GM10847 (cell line): ENCODE results near the gene HIVEP3.

Experiments used
- POLR2A ChIP-seq: IDR thresholded peaks from 2 replicates; pipeline ENCODE4 v1.6.1; 2011; ENCODE audit not compliant: insufficient read length; ENCODE audit errors: extremely low read depth

The HIVEP3 gene

DNA sequence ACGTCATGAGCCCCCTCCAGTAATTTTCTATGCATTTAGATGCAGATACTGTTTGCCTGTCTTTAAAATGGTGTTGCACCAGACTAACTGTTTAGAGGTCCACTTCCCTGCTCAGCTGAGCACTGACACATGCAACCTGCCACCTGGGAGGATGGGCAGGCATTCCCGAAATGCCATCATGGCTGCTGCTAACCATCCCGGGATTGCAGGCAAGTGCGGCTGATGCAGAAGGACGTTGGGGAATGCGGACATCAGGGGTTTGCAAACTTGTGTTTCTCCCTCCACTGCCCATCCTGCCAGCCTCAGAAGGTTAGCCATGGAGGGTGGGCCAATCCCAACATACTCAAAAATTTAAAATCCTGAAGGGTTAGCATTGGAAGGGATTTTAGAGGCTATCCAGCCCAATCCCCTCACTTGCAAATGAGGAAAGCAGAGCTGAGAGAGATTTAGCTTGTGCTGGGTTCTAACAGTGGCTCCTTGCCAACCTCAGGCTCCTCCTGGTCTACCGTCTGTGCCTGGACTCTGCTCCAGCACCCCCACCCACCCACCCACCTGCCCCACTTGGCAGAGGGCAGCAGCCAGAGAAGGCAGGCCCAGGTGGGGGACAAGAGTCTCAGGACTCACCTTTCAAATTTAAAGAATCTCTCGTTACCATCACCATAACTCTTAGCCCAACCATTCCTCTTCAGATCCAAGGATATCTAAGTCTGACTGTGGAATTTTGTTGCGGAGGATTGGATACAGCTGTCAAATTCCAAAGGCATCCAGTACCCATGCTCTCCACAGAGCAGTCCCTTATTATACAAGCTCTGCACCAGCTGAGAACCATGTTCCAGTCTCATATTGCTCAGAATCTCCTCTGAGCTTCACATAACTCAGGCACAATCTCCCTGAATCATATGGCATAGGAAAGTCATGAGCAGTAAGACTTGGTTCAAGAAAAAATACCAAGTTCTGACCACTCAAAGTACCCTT, 34.2 kb downstream of the HIVEP3 start:
- TF ChIP-seq POLR2A: no peak

DNA sequence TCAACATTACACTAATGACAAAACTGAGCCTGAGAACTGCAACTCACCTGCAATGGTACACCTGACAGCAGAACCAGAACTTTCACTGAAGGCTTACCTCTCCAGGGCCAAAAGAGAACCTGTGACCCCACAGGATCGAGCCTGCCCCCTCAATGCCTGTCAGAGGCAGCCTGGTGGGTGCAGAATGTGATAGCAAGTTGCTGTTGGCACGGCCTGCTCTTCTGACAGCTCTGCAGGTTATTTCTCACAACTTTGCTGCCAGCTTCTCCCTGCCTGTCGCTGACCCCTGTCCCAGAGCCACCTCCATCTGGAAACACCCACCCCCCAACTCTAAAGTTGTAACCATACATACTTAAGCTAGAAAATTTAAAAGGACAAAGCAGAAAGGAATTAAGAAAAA, 35.2 kb downstream of the HIVEP3 start:
- no peak for TF ChIP-seq POLR2A

DNA sequence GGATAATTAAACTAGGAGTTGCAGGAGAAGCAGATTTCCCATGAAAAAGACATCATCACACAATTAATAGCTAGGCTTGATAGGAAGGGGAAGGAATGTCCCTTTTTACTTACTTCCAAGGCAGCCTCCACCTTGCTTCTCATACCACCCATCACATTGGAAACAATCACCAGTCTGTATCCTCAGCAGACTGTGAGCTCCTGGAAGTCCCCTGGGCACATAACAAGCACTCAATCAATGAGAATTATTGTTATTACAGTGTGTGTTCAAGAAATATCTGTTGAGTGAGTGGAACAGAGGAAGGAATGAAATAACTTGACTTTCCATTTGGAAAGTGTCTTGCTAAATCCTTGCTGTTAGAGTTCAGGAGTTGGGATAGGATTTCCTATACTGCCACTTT, 36.2 kb downstream of the HIVEP3 start:
- TF ChIP-seq POLR2A: no peak

DNA sequence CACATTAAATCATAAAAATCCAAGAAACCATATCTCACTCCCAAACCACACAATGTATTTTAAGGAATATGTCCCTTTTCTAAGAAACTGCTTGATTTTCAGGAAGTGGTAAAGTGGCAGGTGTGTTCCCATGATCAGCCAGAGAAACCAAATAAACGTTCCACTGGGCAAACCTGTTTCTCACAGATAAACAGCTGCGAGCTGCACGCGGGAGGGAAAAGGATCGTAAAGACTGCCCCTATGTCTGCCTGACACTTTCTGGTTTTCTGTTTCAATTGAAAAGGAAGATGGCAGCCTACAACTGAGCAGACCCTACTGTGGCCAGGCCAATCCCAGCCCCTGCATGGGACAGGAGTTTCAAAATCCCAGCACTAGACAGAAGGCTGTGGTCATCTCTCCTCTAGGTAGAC, 36.6 kb downstream of the HIVEP3 start:
- no peak for TF ChIP-seq POLR2A

- TF ChIP-seq POLR2A: no peak
These were observed 37.5 kb downstream of the HIVEP3 start for GRCh38 chr1:41880950-41881885.

- TF ChIP-seq POLR2A: no peak
These were observed 38.5 kb downstream of the HIVEP3 start for GRCh38 chr1:41880261-41880660.

DNA sequence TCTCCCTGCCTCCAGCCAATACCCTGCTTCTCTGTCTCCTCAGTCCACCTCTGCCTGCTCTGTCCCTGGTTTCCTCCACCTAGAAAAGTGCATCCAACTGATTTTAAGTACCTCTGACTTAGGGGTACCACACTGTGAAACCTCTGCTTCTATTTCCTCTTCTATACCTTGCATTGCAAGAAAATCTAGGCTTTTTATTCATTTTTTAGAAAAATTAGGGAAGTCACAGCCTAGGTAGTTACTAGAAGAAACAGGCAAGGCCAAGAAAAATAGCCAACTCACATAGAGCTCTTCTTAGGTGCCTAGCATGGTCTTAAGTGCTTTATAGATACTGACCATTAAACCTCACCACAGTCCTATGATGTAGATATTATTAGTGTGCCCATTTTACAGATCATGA, 39.1 kb downstream of the HIVEP3 start:
- TF ChIP-seq POLR2A: no peak

DNA sequence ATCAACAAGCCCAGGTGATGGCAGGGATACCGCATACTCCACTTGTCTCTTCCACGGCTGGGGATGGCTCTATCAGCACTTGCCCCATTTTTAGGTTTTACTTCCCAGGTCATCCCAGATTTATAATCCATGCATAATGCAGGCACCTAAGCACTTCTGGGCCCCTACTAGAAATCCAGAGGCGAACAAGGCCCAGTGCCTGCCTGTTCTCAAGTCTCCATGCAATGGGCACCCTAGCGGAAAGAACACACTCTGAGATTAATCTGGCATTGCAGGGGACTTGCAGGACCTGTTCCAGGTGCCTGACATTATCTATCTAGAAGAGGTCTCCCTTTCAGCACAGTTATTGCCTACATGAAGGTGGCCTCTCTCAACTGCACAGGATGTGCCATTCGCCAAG, 39.8 kb downstream of the HIVEP3 start:
- no peak for TF ChIP-seq POLR2A

GRCh38 chr1:41878495-41878894, 40.2 kb downstream of the HIVEP3 start:
- no peak for TF ChIP-seq POLR2A

DNA sequence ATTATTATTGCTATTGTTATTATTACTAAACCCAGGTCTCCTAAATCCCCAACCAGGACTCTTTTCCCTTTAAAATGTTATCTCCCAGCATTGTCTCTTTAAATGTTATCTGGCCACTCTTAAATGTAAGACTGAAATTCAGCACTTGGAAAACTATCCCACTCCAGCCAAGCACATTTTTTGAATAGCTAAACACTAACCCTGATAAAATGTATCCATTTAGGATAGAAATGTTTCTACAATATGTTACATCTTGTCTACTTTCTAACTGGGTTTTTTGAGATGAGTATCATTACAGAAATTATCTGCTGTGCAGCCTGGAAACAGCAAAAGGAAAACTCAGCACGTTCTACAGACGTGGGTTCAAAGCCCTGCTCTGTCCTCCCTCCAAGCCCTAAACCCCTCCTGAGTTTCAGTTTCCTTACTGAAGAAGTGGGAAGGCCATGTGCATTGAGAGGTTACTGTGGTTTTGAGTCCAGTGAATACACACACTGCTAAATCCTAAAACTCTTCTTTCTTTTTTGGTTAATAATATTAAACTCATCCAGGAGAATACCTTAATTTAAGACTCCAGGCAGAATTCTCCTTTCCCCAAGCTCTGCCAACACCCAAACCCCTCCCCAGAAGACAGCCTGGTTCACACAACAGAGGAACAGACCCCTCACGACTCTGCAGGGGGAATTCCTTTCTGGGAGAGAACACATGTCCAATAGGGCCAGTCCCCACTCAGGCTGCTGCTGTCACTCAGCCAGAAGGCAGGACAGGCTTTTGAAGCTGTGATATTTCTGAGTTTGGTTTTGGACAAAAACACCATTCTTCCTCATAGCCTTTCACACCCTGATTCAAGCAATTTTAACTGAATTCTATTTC, 41.9 kb downstream of the HIVEP3 start:
- TF ChIP-seq POLR2A: no peak

DNA sequence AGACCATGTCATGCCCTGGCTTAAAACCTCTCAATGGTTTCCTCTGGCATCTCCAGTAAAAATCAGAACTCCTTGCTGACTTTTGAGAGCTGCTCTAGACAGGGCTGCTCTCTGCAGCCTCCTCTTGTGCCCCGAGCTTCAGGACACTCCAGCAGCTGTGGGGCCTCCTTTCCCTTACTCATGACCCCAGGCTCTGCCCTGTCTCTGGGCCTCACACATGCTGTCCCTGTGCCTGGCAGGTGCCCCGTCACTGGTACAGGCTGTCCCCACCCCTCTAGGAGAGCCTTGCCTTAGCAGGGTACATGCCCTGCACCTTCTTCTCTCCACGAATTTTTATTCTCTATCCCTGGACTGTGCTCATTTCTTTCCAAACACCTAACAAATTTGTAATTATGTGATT, 43.2 kb downstream of the HIVEP3 start:
- no peak for TF ChIP-seq POLR2A

GRCh38 chr1:41874903-41875411, 43.8 kb downstream of the HIVEP3 start:
- TF ChIP-seq POLR2A: no peak

DNA sequence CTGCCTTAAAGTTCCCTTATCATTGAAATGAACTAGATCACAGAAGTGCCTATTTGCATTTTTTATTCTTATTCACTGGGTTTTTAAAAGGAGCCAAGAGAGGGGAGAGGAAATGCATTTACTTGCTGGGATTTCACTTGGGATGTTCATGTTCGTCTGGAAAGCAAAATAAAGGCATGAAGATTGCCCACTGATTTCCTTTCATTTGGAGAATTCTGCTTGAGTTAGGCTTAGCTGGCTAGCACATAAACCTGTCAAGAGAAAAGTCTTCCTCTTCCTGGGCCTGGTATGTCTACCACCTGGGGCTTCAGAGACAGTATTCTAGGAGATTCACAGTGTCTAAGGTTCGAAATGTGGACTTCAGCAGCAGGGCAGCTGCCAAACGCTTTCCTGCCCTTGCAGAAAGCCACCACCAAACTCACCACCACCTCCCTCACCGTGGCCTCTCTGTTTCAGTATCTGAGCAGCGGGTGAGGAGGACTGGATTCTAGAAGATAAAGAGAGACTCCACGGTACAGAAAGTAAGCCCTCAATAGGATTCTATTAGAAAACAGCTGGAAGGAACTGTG, 44.5 kb downstream of the HIVEP3 start:
- TF ChIP-seq POLR2A: no peak

DNA sequence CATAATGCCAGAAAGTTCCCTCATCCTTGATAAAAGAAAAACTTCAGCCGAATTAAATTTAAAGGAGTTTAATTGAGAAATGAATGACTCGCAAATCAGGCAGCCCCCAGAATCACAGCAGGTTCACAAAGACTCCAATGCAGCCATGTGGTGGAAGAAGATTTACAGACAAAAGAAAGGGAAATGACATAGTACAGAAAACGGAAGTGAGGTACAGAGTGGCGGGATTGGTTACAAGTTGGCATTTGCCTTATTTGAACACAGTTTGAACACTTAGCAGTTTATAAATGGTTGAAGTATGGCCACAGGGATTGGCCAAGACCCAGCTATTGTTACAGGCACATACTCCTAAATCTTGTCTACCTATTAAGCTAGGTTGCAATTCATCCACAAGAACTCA, 46.6 kb downstream of the HIVEP3 start:
- TF ChIP-seq POLR2A: no peak
